GM19468 (cell line): ENCODE measurements around the gene TSHZ2.
"Not testable (repeated sequence)": the region's sequence is repeated elsewhere in the genome, so short reads cannot be mapped to it uniquely, and the experiment has no call there.

Experiments
- ATAC-seq: cut with Tn5 transposase; IDR thresholded peaks from one replicate; pipeline ENCODE4 v1.9.1; 2021; ENCODE audit warnings: mild to moderate bottlenecking, moderate library complexity, moderate number of reproducible peaks; ENCODE audit not compliant: unreplicated experiment; ENCODE audit errors: extremely low read depth

The TSHZ2 gene

GRCh38 chr20:53510704-53511103 lies 538.5 kb downstream of the TSHZ2 start:
- ATAC-seq = no peak

- ATAC-seq = no peak
These were observed 539.9 kb downstream of the TSHZ2 start for GRCh38 chr20:53512076-53512475.

DNA sequence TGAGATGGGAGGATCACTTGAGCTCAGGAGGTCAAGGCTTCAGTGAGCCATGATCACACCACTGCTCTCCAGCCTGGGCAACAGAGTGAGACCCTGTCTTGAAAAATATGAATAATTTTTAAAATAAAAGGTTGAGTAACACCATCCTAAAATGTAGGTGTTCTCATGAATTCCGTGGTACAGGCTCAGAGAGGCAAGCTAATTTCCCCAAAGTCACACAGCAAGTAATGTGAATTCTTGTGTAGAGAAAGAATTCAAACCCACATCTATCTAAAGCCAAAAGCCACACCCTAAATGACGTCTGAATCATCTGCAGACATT lies 541.0 kb downstream of the TSHZ2 start:
- ATAC-seq = no peak

DNA sequence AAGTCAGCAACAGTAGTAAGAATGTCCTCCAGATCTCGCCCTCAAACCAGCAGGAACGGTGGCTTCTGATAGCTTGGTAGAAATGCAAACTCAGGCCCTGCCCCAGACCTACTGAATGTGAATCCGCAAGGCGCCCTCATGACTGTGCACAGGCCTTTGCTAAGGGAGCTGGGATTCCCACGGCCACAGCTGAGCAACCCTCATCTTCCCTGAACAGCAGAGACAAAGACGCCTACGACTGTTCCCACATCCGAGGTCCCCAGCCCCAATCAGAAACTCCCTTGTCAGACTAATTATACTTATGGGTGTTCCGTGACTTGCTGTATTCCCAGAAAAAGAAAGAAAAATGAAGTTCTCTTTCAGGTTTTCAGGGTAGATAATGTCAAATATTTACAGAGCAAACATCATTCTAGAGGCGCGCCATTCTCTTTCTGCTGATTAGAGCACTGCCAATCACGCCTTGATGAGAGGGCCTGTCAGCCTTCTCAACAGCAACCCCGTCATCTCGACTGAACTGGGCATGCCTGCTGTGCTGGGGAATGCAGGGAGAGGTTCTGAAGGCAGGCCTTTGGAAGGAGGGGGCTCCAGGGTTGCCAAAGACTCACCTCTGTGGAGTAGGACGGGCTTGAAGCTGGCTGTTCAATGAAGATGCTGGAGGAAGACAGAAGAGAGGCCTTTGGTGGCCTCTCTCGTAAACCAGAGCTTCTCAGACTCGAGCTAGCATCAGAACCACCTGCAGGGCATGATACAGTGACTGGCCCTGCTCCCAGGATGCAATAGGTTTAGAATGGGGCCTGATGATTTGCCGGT lies 541.5 kb downstream of the TSHZ2 start:
- no peak for ATAC-seq

DNA sequence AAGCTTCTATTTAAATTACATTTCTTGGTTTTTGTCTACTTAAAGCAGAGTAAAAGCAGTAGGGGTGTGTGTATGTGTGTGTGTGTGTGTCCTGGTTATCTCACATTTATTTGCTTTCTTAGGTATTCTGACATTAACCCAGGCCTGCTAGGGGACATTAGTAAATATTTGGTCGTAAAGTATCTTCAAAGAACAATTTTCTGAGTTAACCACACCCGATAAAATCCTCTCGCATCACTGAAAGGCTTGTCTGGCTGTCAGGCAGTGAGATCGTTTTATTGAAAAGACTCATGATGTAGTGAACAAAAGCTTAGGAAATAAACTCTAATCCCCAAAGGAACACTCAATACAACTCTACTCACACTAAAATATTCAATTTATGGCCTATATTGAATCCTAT lies 543.6 kb downstream of the TSHZ2 start:
- ATAC-seq = no peak

- no peak for ATAC-seq
These were observed 545.0 kb downstream of the TSHZ2 start for GRCh38 chr20:53517146-53517545.

GRCh38 chr20:53521421-53521820 lies 549.3 kb downstream of the TSHZ2 start:
- not testable (repeated sequence) for ATAC-seq

- ATAC-seq = no peak
These were observed 549.9 kb downstream of the TSHZ2 start for GRCh38 chr20:53522026-53522425.

- no peak for ATAC-seq
These were observed 550.5 kb downstream of the TSHZ2 start for GRCh38 chr20:53522696-53523095.

GRCh38 chr20:53523615-53524014 lies 551.5 kb downstream of the TSHZ2 start:
- ATAC-seq = not testable (repeated sequence)

DNA sequence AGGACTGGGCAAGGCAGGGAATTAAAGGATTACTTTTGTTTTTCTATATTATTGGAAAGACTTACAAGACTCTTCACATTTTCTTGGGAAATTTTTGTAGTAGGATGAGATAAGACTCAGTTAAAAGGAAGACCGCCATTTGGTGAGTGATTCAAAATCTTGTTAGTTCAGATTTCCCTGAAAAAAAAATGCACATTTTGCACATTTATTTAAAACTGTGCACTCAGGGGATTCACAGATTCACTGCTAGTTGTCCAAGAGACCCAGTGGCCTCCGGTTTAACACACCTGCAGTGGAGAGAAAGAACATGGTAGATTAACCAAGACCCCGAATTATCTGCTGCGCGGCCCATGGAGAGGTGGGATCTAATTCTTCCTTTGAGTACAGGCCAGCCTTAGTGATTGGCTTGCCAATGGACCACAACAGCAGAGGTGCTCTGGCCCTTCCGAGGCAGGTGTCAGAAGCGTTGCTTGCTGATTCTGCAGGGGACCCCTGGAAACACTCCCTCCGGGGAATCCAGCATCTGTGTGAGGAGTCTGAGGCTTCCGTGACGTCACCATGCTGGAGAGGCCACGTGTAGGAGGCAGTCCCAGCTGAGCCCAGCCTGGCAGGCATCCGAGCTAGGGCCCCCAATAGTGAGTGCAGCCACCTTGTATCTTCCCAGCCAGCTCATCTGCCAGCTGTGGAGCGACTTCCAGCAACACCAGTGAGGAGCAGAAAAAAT lies 552.6 kb downstream of the TSHZ2 start:
- no peak for ATAC-seq

DNA sequence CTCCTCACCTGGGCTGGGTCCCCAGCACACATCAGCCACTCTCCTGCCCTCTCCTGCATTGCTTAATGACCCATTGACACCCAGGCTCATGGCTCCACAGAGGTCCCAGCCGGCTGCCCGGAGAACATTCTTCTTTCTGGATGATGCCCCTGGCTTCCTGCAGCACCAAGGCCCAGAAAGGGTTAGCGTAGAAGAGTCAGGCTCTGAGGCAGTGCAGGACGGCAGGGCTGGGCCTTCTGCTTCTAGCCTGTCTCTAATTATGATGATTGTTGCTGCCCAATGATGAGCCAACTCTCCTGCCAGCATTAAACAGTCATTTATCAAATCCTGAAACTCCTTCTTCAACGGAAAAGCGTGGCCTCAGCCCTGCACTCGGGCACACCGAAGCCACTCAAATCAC lies 555.0 kb downstream of the TSHZ2 start:
- ATAC-seq = no peak

DNA sequence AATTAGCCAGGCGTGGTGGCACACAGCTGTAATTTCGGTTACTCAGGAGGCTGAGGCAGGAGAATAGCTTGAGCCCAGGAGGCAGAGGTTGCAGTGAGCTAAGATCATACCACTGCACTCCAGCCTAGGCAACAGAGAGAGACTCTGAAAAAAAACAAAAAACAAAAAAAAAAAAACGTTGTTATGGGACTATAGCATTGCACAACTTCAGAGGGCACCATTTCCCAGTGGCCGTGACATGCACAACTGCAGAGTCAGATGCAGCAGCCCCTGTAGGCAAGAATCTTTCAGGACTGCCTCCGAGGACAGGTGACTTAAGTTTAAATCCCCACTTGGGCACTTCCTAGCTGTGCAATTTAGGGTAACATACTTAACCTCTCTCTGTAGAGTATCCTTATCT lies 557.5 kb downstream of the TSHZ2 start:
- no peak for ATAC-seq

- ATAC-seq = no peak
These were observed 558.3 kb downstream of the TSHZ2 start for GRCh38 chr20:53530440-53530839.

DNA sequence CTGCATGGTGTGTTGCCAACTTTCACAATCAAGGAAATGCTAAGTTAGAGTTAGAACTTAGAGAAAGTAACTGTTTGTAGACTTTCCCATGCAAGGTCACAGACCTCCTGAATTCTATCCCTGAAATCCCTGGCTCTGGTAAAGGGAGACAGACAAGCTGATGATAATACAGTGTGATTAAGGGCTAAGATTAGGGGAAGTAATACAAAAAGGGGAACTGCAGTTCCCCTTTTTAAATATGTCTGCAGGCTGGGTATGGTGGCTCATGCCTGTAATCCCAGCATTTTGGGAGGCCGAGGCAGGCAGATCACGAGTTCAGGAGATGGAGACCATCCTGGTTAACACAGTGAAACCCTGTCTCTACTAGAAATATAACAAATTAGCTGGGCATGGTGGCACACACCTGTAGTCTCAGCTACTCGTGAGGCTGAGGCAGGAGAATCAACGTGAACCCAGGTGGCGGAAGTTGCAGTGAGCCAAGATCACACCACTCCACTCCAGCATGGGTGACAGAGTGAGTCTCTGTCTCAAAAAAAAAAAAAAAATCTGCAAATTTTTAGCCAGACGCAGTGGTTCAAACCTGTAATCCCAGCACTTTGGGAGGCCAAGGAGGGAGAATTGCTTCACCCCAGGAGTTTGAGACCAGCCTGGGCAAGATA lies 560.6 kb downstream of the TSHZ2 start:
- ATAC-seq = not testable (repeated sequence)

GRCh38 chr20:53533500-53533899 lies 561.3 kb downstream of the TSHZ2 start:
- ATAC-seq = no peak

- ATAC-seq = no peak
These were observed 561.9 kb downstream of the TSHZ2 start for GRCh38 chr20:53534037-53534436.

GRCh38 chr20:53535878-53536277 lies 563.7 kb downstream of the TSHZ2 start:
- no peak for ATAC-seq

GRCh38 chr20:53536382-53536781 lies 564.2 kb downstream of the TSHZ2 start:
- not testable (repeated sequence) for ATAC-seq

- no peak for ATAC-seq
These were observed 567.4 kb downstream of the TSHZ2 start for GRCh38 chr20:53539516-53539915.
